Activated CD4-positive, alpha-beta T cell treated with anti-CD3 and anti-CD28 coated beads, Interleukin-2, amount 10 ng/mL, durations not matched to agents 7 days and 5 days (primary cell): ENCODE results near the gene PRXL2A. TPM values are rescaled to one million over a fixed set of nuclear protein-coding genes. Genes with fewer than 3 reads are reported as not detected.
"Not testable (repeated sequence)": the region's sequence is repeated elsewhere in the genome, so short reads cannot be mapped to it uniquely, and the experiment has no call there.

Source experiments
- CTCF ChIA-PET: fragments of 350-600 bp; sonication (Branson Sonifier 250); formaldehyde crosslinking; loops from one replicate; lab custom pipeline; 2021; ENCODE audit warnings: antibody characterized with exemption; lab: Charles Lee
- POLR2A ChIA-PET: fragments of 350-600 bp; sonication (Branson Sonifier 250); formaldehyde crosslinking; loops from one replicate; lab custom pipeline; 2021; ENCODE audit warnings: antibody characterized with exemption; lab: Charles Lee
- DNase-seq: peaks from one replicate; pipeline ENCODE4 v3.0.0-alpha.2; 2020
- H3K27ac Mint-ChIP-seq: one replicate; pipeline ENCODE4 v1.8.0; 2021; ENCODE audit warnings: mild to moderate bottlenecking, moderate library complexity, mixed read lengths
- H3K27me3 Mint-ChIP-seq: one replicate; pipeline ENCODE4 v1.8.0; 2021; ENCODE audit warnings: mixed read lengths
- H3K36me3 Mint-ChIP-seq: one replicate; pipeline ENCODE4 v1.8.0; 2021; ENCODE audit warnings: low read depth, mixed read lengths
- H3K4me1 Mint-ChIP-seq: one replicate; pipeline ENCODE4 v1.8.0; 2021; ENCODE audit warnings: mixed read lengths
- H3K4me3 Mint-ChIP-seq: one replicate; pipeline ENCODE4 v1.8.0; 2021; ENCODE audit warnings: mild to moderate bottlenecking, moderate library complexity, mixed read lengths
- H3K9me3 Mint-ChIP-seq: one replicate; pipeline ENCODE4 v1.8.0; 2021; ENCODE audit warnings: mixed read lengths
- total RNA-seq, 2 experiments: library from RNA; stranded (reverse); gene quantifications; one replicate each; pipeline ENCODE4 v1.2.3, GENCODE V29; 2021

PRXL2A gene
- total RNA-seq, 2 experiments from 2014 or later = 5.4 to 5.7 TPM

GRCh38 chr10:80412486-80412885 is 4.1 kb downstream of the PRXL2A start:
- peaks cover 22% of the 10 kb centered on the region for H3K4me1 Mint-ChIP-seq
- peaks cover 5% of the 10 kb centered on the region for H3K27me3 Mint-ChIP-seq
- no peak overlapping the region for H3K4me3 Mint-ChIP-seq
- no peaks in the 10 kb centered on the region for H3K9me3 Mint-ChIP-seq
- ChIA-PET POLR2A (no interaction called here), CTCF (interaction anchor here (1.6 to 1.9 kb wide), 3 partner anchors 9 to 93 kb away, joined by 3 to 7 read pairs (median 5); no protein-coding TSS in a partner anchor)
- H3K27ac Mint-ChIP-seq = no peak overlapping the region
- H3K36me3 Mint-ChIP-seq = no peaks in the 10 kb centered on the region
- DNase-seq = no peak

GRCh38 chr10:80413271-80413996 is 5.1 kb downstream of the PRXL2A start:
- no peaks in the 10 kb centered on the region for H3K9me3 Mint-ChIP-seq
- ChIA-PET CTCF (interaction anchor here (1.4 to 1.9 kb wide), 2 partner anchors 46 to 92 kb away, joined by 3 to 5 read pairs; no protein-coding TSS in a partner anchor), POLR2A (no interaction called here)
- no peak for DNase-seq
- H3K4me1 Mint-ChIP-seq = peaks cover 17% of the 10 kb centered on the region
- H3K4me3 Mint-ChIP-seq = no peak overlapping the region
- H3K27me3 Mint-ChIP-seq = no peaks in the 10 kb centered on the region
- no peak overlapping the region for H3K27ac Mint-ChIP-seq
- no peaks in the 10 kb centered on the region for H3K36me3 Mint-ChIP-seq

- Mint-ChIP-seq H3K27ac (no peak overlapping the region), H3K9me3 (no peaks in the 10 kb centered on the region), H3K36me3 (no peaks in the 10 kb centered on the region), H3K4me3 (no peak overlapping the region), H3K4me1 (peaks cover 15% of the 10 kb centered on the region), H3K27me3 (no peaks in the 10 kb centered on the region)
- CTCF ChIA-PET = interaction anchor here (1.4 to 1.9 kb wide), 2 partner anchors 45 to 91 kb away, joined by 3 to 5 read pairs; no protein-coding TSS in a partner anchor
- POLR2A ChIA-PET = no interaction called here
- no peak for DNase-seq
Measured at GRCh38 chr10:80414142-80414895, 6.0 kb downstream of the PRXL2A start.

GRCh38 chr10:80415734-80416478 is 7.6 kb downstream of the PRXL2A start:
- H3K4me1 Mint-ChIP-seq = peaks cover 14% of the 10 kb centered on the region
- ChIA-PET CTCF (interaction anchor here (1.4 kb wide), 1 partner anchor 89 kb away, joined by 3 read pairs; no protein-coding TSS in a partner anchor), POLR2A (no interaction called here)
- H3K9me3 Mint-ChIP-seq = no peaks in the 10 kb centered on the region
- H3K27me3 Mint-ChIP-seq = no peaks in the 10 kb centered on the region
- H3K36me3 Mint-ChIP-seq = no peaks in the 10 kb centered on the region
- H3K4me3 Mint-ChIP-seq = no peak overlapping the region
- no peak for DNase-seq
- H3K27ac Mint-ChIP-seq = no peak overlapping the region

- CTCF ChIA-PET = interaction anchor here (1.4 kb wide), 1 partner anchor 89 kb away, joined by 3 read pairs; no protein-coding TSS in a partner anchor
- Mint-ChIP-seq H3K27ac (no peak overlapping the region), H3K27me3 (no peaks in the 10 kb centered on the region), H3K9me3 (no peaks in the 10 kb centered on the region), H3K4me1 (peaks cover 14% of the 10 kb centered on the region), H3K36me3 (no peaks in the 10 kb centered on the region), H3K4me3 (no peak overlapping the region)
- no peak for DNase-seq
- POLR2A ChIA-PET = no interaction called here
Measured at GRCh38 chr10:80416479-80417098, 8.2 kb downstream of the PRXL2A start.

- H3K4me3 Mint-ChIP-seq, POLR2A ChIA-PET, H3K27me3 Mint-ChIP-seq, H3K9me3 Mint-ChIP-seq, DNase-seq, H3K36me3 Mint-ChIP-seq, H3K27ac Mint-ChIP-seq: not testable (repeated sequence)
- CTCF ChIA-PET = interaction anchor here (0.6 to 0.7 kb wide), 2 partner anchors 13 to 56 kb away, joined by 3 to 4 read pairs; no protein-coding TSS in a partner anchor
- peaks cover 14% of the 10 kb centered on the region for H3K4me1 Mint-ChIP-seq
Measured at GRCh38 chr10:80417256-80417655, 8.9 kb downstream of the PRXL2A start.

- H3K36me3 Mint-ChIP-seq = no peaks in the 10 kb centered on the region
- no peaks in the 10 kb centered on the region for H3K27me3 Mint-ChIP-seq
- H3K9me3 Mint-ChIP-seq = no peaks in the 10 kb centered on the region
- CTCF ChIA-PET = interaction anchor here (0.6 to 1.9 kb wide), 5 partner anchors 9 to 288 kb away, joined by 3 to 8 read pairs (median 3); partner anchors contain the start of gene PRXL2A
- no peak overlapping the region for H3K4me3 Mint-ChIP-seq
- H3K4me1 Mint-ChIP-seq = no peaks in the 10 kb centered on the region
- no peak for DNase-seq
- POLR2A ChIA-PET = no interaction called here
- H3K27ac Mint-ChIP-seq = no peak overlapping the region
Measured at GRCh38 chr10:80421050-80421706, 12.8 kb downstream of the PRXL2A start.

- Mint-ChIP-seq H3K4me1 (no peaks in the 10 kb centered on the region), H3K4me3 (no peak overlapping the region), H3K9me3 (no peaks in the 10 kb centered on the region), H3K36me3 (no peaks in the 10 kb centered on the region), H3K27me3 (no peaks in the 10 kb centered on the region), H3K27ac (no peak overlapping the region)
- no peak for DNase-seq
- POLR2A ChIA-PET = interaction anchor here (0.6 kb wide), 1 partner anchor 17 kb away, joined by 4 read pairs; no protein-coding TSS in a partner anchor
- CTCF ChIA-PET = interaction anchor here (0.6 to 1.8 kb wide), 9 partner anchors 10 to 288 kb away, joined by 3 to 8 read pairs (median 3); no protein-coding TSS in a partner anchor
Measured at GRCh38 chr10:80421707-80422536, 13.6 kb downstream of the PRXL2A start.

- Mint-ChIP-seq H3K4me1 (peaks cover 3% of the 10 kb centered on the region), H3K9me3 (no peaks in the 10 kb centered on the region), H3K27me3 (no peaks in the 10 kb centered on the region), H3K27ac (no peak overlapping the region), H3K36me3 (no peaks in the 10 kb centered on the region), H3K4me3 (no peak overlapping the region)
- CTCF ChIA-PET = interaction anchor here (0.7 to 1.5 kb wide), 6 partner anchors 14 to 80 kb away, joined by 3 to 4 read pairs (median 3); no protein-coding TSS in a partner anchor
- no peak for DNase-seq
- POLR2A ChIA-PET = no interaction called here
Measured at GRCh38 chr10:80425901-80426300, 17.6 kb downstream of the PRXL2A start.

GRCh38 chr10:80427541-80427940 is 19.2 kb downstream of the PRXL2A start:
- no peak for DNase-seq
- H3K4me3 Mint-ChIP-seq = no peak overlapping the region
- H3K27me3 Mint-ChIP-seq = no peaks in the 10 kb centered on the region
- no peak overlapping the region for H3K27ac Mint-ChIP-seq
- H3K9me3 Mint-ChIP-seq = no peaks in the 10 kb centered on the region
- ChIA-PET POLR2A (no interaction called here), CTCF (interaction anchor here (1.2 to 1.9 kb wide), 3 partner anchors 9 to 17 kb away, joined by 3 to 7 read pairs (median 3); no protein-coding TSS in a partner anchor)
- peaks cover 3% of the 10 kb centered on the region for H3K4me1 Mint-ChIP-seq
- H3K36me3 Mint-ChIP-seq = no peaks in the 10 kb centered on the region

- ChIA-PET CTCF (interaction anchor here (1.6 to 1.8 kb wide), 2 partner anchors 19 to 76 kb away, joined by 5 read pairs; no protein-coding TSS in a partner anchor), POLR2A (no interaction called here)
- DNase-seq = no peak
- H3K27me3 Mint-ChIP-seq = no peaks in the 10 kb centered on the region
- H3K4me3 Mint-ChIP-seq = no peak overlapping the region
- H3K4me1 Mint-ChIP-seq = peaks cover 3% of the 10 kb centered on the region
- H3K27ac Mint-ChIP-seq = no peak overlapping the region
- H3K9me3 Mint-ChIP-seq = no peaks in the 10 kb centered on the region
- H3K36me3 Mint-ChIP-seq = no peaks in the 10 kb centered on the region
Measured at GRCh38 chr10:80429521-80429973, 21.2 kb downstream of the PRXL2A start.
